GM12878 (cell line): ENCODE data around the gene CILP2. TPM values are rescaled to one million over a fixed set of nuclear protein-coding genes. Genes with fewer than 3 reads are reported as not detected.

ENCODE experiments used
- ATAC-seq: fragments of 200-7000 bp; cut with Tn5 transposase; 3 replicates; pipeline ENCODE4 v1.9.1; 2020; ENCODE audit warnings: mild to moderate bottlenecking, moderate library complexity
- BruUV-seq: library from RNA; stranded (reverse); fragments of 400-500 nt; replicated peaks from 2 replicates; lab custom pipeline; 2021; lab: Mats Ljungman, UMichigan
- CTCF ChIA-PET: fragments of 300-600 bp; sonication (Branson Sonifier 250); formaldehyde crosslinking; extraction: SDS; loops from one replicate; lab custom pipeline; 2021; ENCODE audit warnings: inconsistent platforms; lab: Yijun Ruan, JAX
- POLR2A ChIA-PET: fragments of 350-600 bp; formaldehyde crosslinking; extraction: SDS; loops from one replicate; lab custom pipeline; 2021; ENCODE audit warnings: inconsistent platforms; lab: Charles Lee
- RAD21 ChIA-PET: fragments of 300-600 bp; sonication (Branson Sonifier 250); formaldehyde crosslinking; loops from one replicate; lab custom pipeline; 2023; ENCODE audit warnings: antibody characterized with exemption; ENCODE audit not compliant: unreplicated experiment; lab: Charles Lee
- SMC1A ChIA-PET: fragments of 300-600 bp; sonication (Branson Sonifier 250); formaldehyde crosslinking; loops from one replicate; lab custom pipeline; 2023; ENCODE audit not compliant: unreplicated experiment, uncharacterized antibody; lab: Charles Lee
- DNase-seq: peaks from one replicate; pipeline ENCODE4 v3.0.0-alpha.2; 2011; ENCODE audit warnings: low read depth, low spot score
- FAIRE-seq: peaks from 3 replicates; lab custom pipeline; 2011; peaks lifted over from hg19 to GRCh38; lab: Jason Lieb, UNC
- H2AFZ ChIP-seq: 2 replicates; pipeline ENCODE4 v1.6.0; 2011; ENCODE audit warnings: low read depth, low read length, control low read depth; ENCODE audit not compliant: control insufficient read depth
- H3K27ac ChIP-seq: 2 replicates; pipeline ENCODE4 v1.5.1; 2011; ENCODE audit warnings: control low read depth; ENCODE audit not compliant: control insufficient read depth, insufficient read depth
- H3K27me3 ChIP-seq, 2 experiments: replicated peaks in 1 of 2; 2 replicates each; pipeline versions ENCODE4 v1.6.0 to v1.6.1; 2011; ENCODE audit warnings: low read length in 1 of 2; ENCODE audit not compliant: control insufficient read depth in 2 of 2, insufficient read depth in 2 of 2
- H3K36me3 ChIP-seq, 2 experiments: 2 replicates each; pipeline ENCODE4 v1.5.1; 2011; ENCODE audit warnings: low read length in 1 of 2; ENCODE audit not compliant: control insufficient read depth in 2 of 2, insufficient read depth in 2 of 2
- H3K4me1 ChIP-seq: 2 replicates; pipeline ENCODE4 v1.6.1; 2011; ENCODE audit warnings: mild to moderate bottlenecking, low read length, moderate library complexity, mixed read lengths; ENCODE audit not compliant: control insufficient read depth, insufficient read depth
- H3K4me2 ChIP-seq: 2 replicates; pipeline ENCODE4 v1.6.0; 2011; ENCODE audit warnings: control low read depth; ENCODE audit not compliant: control insufficient read depth, insufficient read depth
- H3K4me3 ChIP-seq: fragments of 200-600 bp; sonication (generic); 2 replicates; pipeline ENCODE4 v1.5.1; 2016
- H3K79me2 ChIP-seq: 2 replicates; pipeline ENCODE4 v1.6.0; 2011; ENCODE audit warnings: low read length; ENCODE audit not compliant: control insufficient read depth, insufficient read depth
- H3K9ac ChIP-seq: 2 replicates; pipeline ENCODE4 v1.8.0; 2011; ENCODE audit warnings: low read length, control low read depth, mixed read lengths; ENCODE audit not compliant: control insufficient read depth, insufficient read depth
- H3K9me3 ChIP-seq: replicated peaks from 3 replicates; pipeline ENCODE4 v1.5.1; 2011; ENCODE audit warnings: mild to moderate bottlenecking, low read length; ENCODE audit not compliant: control insufficient read depth, insufficient read depth
- H4K20me1 ChIP-seq: 2 replicates; pipeline ENCODE4 v1.6.0; 2011; ENCODE audit not compliant: control insufficient read depth, insufficient read depth
- CBFB ChIP-seq: IDR thresholded peaks from 2 replicates; pipeline ENCODE4 v1.6.1; 2016; ENCODE audit warnings: antibody characterized with exemption, low read depth
- EGR1 ChIP-seq, 2 experiments: IDR thresholded peaks; 1 replicate in 1 of 2; 2 replicates in 1 of 2; pipeline ENCODE4 v1.6.1; 2011 to 2012; ENCODE audit warnings: low read depth in 2 of 2, low read length in 2 of 2, borderline replicate concordance in 1 of 2, mild to moderate bottlenecking in 1 of 2, moderate library complexity in 1 of 2
- JUNB ChIP-seq: IDR thresholded peaks from 2 replicates; pipeline ENCODE4 v1.6.1; 2016; ENCODE audit warnings: antibody characterized with exemption, mild to moderate bottlenecking
- SIX5 ChIP-seq: IDR thresholded peaks from 2 replicates; pipeline ENCODE4 v1.6.1; 2011; ENCODE audit warnings: mild to moderate bottlenecking, low read depth, low read length, moderate library complexity; ENCODE audit not compliant: severe bottlenecking
- STAT3 ChIP-seq: IDR thresholded peaks from 2 replicates; pipeline ENCODE4 v1.6.1; 2011; ENCODE audit warnings: low read depth, low read length, improper control_type of control experiment
- TBL1XR1 ChIP-seq: IDR thresholded peaks from 2 replicates; pipeline ENCODE4 v1.6.1; 2012; ENCODE audit warnings: low read depth, low read length, improper control_type of control experiment
- TCF12 ChIP-seq: IDR thresholded peaks from 2 replicates; pipeline ENCODE4 v1.6.1; 2011; ENCODE audit warnings: low read depth, mild to moderate bottlenecking, low read length
- ZNF207 ChIP-seq: fragments of 450-650 bp; IDR thresholded peaks from 2 replicates; pipeline ENCODE4 v1.6.1; 2014; ENCODE audit warnings: antibody characterized with exemption, mild to moderate bottlenecking, borderline replicate concordance
- WGBS: methylation state at CpG from one replicate; pipeline ENCODE4 v1.1.6; 2016; ENCODE audit warnings: low lambda C conversion rate; ENCODE audit not compliant: insufficient replicate concordance, insufficient coverage; ENCODE audit errors: missing lambda C conversion rate; 5-methylcytosine and 5-hydroxymethylcytosine counted together
- in situ Hi-C: fragments of 300-500 bp; cut with MboI; formaldehyde crosslinking; loops from 9 replicates; pipeline ENCODE4 v1.14.3; 2018; ENCODE audit warnings: mixed read lengths
- intact Hi-C: fragments of 100-400 bp; cut with micrococcal nuclease; formaldehyde crosslinking; loops from one replicate; pipeline ENCODE4 v1.14.2; 2022; ENCODE audit not compliant: unreplicated experiment
- polyA plus RNA-seq, 11 experiments: library from polyadenylated mRNA; depleted of rRNA in 4 of 11; unstranded in 6 of 11; stranded (reverse) in 5 of 11; fragments of >200 nt; fragmentation: Nextera tagmentation in 4 of 11; fragmentation: Illumina TruSeq in 1 of 11; extraction: Ambion mirVana in 4 of 11; extraction: Trizol in 1 of 11; gene quantifications; 1 replicate in 1 of 11; 2 replicates in 10 of 11; pipeline versions ENCODE4 v1.2.1 to v1.2.3, GENCODE V29; 2011 to 2016; ENCODE audit warnings: inconsistent platforms in 2 of 11, missing spikeins in 2 of 11, low read depth in 1 of 11
- total RNA-seq, 4 experiments: library from RNA; depleted of rRNA in 3 of 4; stranded (reverse); fragments of >200 nt in 3 of 4; fragmentation: Illumina TruSeq in 1 of 4; extraction: Trizol in 1 of 4; gene quantifications; 2 replicates each; pipeline versions ENCODE4 v1.2.1 to v1.2.3, GENCODE V29; 2013 to 2021
- TF ChIP-seq, protein P1 (sequence below): fragments of 450-650 bp; IDR thresholded peaks from 2 replicates; pipeline ENCODE4 v1.6.1; 2018; ENCODE audit warnings: mild to moderate bottlenecking, low read depth, moderate library complexity; ENCODE audit not compliant: partially characterized antibody

The CILP2 gene
- total and polyA plus RNA-seq, 10 of the 15 experiments (the other 5 are each of a cell fraction or from before 2014, with no cell fraction given): 0.05 to 0.08 (median 0.06) TPM; not detected in 6

DNA sequence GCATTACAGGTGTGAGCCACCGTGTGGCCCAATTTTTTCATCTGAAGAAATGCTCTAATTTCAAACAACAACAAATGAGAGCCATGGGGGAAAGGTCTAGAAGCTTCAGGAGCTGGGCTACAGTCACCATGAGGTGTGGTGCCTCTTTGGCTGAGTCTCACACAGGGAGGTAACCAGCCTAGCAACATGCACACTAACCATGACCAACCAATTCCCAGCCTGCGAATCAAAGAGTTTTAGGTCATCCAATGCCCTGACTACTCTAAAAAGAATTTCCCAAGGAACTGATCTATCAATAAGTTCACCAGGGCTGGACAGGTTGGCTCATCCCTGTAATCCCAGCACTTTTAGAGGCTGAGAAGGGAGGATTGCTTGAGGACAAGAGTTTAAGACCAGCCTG lies 50.5 kb downstream of the CILP2 start:
- in situ Hi-C loops: no loop called here
- DNase-seq (no peak), ATAC-seq (no peak), FAIRE-seq (no peak)
- Histone ChIP-seq H3K36me3 (peaks cover 0 to 8% of the 10 kb centered on the region in 2 experiments; a peak in 2 of 4 replicates), H3K9me3 (no peaks in the 10 kb centered on the region), H3K27ac (no peak overlapping the region), H3K4me1 (peaks cover 12% of the 10 kb centered on the region), H4K20me1 (no peaks in the 10 kb centered on the region), H3K4me2 (no peak overlapping the region), H2AFZ (no peak overlapping the region), H3K79me2 (no peaks in the 10 kb centered on the region), H3K9ac (no peak overlapping the region), H3K27me3 (no peaks in the 10 kb centered on the region), H3K4me3 (no peak overlapping the region)
- ChIA-PET POLR2A (no interaction called here), CTCF (interaction anchor here (1.3 to 4.0 kb wide), 3 partner anchors 9 to 57 kb away, joined by 4 to 13 read pairs (median 8); no protein-coding TSS in a partner anchor), RAD21 (no interaction called here), SMC1A (no interaction called here)
- no TSS peak for BruUV-seq
- TF ChIP-seq SIX5: no peak
- no peak for TF ChIP-seq EGR1 (IDR thresholded peaks at IDR 0.05; ENCODE audit: borderline replicate concordance in 1 of 2, low read depth in 2 of 2, low read length in 2 of 2)
- TF ChIP-seq STAT3: no peak
- no peak for TF ChIP-seq TBL1XR1
- no peak for TF ChIP-seq TCF12
- TF ChIP-seq JUNB: no peak
- no peak for TF ChIP-seq CBFB
- TF ChIP-seq ZNF207: no peak
- TF ChIP-seq, protein P1, sequence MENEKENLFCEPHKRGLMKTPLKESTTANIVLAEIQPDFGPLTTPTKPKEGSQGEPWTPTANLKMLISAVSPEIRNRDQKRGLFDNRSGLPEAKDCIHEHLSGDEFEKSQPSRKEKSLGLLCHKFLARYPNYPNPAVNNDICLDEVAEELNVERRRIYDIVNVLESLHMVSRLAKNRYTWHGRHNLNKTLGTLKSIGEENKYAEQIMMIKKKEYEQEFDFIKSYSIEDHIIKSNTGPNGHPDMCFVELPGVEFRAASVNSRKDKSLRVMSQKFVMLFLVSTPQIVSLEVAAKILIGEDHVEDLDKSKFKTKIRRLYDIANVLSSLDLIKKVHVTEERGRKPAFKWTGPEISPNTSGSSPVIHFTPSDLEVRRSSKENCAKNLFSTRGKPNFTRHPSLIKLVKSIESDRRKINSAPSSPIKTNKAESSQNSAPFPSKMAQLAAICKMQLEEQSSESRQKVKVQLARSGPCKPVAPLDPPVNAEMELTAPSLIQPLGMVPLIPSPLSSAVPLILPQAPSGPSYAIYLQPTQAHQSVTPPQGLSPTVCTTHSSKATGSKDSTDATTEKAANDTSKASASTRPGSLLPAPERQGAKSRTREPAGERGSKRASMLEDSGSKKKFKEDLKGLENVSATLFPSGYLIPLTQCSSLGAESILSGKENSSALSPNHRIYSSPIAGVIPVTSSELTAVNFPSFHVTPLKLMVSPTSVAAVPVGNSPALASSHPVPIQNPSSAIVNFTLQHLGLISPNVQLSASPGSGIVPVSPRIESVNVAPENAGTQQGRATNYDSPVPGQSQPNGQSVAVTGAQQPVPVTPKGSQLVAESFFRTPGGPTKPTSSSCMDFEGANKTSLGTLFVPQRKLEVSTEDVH: no peak
- intact Hi-C loops: no loop called here
- WGBS: 95% methylated on average over 2 of the region's 2 CpGs
